Ramos (cell line): Measurements from ENCODE around the gene SST.

Experiments used
- in situ Hi-C: fragments of 300-500 bp; cut with MboI; formaldehyde crosslinking; loops from one replicate; pipeline ENCODE4 v1.14.3; 2022; ENCODE audit warnings: low sequenced_read_pairs; ENCODE audit not compliant: unreplicated experiment

Gene SST

DNA sequence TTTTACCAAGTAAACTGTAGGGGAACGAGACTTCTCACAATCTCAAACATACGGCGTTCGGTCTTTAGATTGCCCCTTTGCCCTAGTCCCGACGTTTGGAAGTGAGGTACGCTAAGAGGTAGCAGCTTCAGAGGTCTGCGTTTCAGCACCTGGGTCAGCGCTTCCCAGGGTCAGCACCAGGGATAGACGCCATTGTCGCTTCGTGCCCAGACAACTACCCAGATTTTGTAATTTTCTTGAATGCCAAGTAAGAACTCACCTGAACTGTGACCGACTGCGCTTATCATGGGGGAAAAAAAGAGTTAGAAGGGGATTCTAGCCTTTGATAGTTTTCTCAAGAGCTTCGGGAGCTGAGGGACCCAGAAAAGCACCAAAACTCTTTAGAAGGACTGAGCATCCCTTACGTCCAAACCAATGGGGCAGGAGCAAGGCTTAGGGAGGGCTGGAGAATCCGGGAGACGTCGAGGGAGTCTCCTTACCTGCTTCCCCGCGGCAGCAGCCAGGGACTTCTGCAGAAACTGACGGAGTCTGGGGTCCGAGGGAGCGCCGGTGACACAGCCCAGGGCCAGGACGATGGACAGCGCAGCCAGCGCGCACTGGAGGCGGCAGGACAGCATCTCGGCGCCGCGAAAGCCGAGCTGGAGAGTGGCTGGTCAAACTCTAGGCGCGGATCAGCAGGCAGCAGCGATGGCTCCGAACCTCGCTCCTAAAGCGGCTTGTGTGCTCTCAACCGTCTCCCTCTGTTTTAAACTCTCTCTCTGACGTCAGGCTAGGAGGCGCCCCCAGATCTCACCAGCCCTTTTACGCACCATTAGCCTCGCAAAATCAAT, at the start of gene SST:
SST (minus strand) TSS at position 720 of the 830 bp plus-strand sequence; CDS start at position 617, 103 bp downstream.
- in situ Hi-C loops = no loop called here

DNA sequence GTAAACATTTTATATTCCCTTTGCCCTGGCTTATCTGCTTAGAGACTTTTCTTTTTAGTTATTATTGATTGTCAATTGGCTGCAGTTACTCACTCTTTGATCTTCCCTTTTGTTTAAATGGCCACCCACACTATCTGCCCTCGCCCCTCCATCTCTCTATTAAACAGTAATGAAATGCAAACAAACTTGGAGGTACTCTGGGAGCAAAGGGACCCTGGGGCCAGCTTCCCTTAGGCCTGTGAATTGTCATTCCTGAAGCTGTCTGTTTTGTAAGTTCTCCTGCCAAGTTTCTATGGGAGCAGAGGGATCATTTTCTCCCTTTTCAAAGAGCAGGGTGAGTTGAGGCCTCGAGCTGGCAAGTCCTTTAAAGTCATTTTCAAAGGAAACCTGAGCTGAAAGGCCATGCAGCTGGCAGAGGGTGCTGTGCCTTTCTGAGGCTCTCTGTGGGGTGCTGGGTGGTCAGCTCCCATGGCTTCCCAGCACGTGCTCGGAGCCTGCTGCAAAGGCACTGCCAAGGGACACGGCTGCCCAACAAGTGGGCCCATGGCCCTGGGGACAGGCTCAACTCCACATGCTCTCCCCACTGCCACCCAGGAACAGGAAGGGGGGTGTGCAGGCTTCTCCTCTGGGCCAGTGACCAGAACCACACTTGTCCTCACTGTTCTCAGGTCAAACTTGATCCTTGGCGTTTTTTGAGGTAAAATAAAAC, 49.6 kb upstream of the SST start:
- in situ Hi-C loops = no loop called here

DNA sequence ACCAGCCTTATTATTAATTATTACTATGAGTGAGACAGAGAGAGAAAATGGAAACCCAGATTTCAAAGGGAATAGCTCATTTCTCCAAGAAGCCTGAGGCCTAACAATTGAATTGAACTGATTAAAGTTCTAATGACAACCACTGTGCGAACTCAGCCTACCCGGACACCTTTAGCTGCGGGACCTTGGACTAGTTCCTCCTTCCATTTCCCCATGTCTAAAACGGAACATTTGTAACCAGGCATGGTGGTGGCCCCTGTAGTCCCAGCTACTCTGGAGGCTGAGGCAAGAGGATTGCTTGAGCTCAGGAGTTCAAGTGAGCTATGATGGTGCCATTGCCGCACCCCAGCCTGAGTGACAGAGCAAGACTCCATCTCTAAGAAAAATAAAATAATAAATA, 48.6 kb upstream of the SST start:
- in situ Hi-C loops = no loop called here

DNA sequence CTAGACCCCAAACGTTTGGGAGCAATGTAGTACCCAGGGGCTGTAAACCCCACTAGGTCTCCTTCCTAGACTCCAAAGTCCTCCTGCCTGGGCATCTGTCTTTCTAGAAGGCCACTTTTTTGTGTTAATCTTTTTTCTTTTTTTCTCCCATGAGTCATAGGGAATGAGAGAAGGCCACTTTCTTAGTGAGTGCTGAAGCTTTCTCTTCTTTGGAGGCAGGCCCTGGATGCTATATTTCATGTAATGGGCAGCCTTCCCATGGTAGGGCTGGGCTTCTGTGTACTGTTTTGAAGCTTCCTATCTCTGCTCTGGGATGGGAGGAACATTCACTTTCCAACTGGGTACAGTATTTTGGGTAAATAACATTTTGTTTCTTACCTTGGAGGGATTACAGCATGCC, 47.4 kb upstream of the SST start:
- in situ Hi-C loops = no loop called here

DNA sequence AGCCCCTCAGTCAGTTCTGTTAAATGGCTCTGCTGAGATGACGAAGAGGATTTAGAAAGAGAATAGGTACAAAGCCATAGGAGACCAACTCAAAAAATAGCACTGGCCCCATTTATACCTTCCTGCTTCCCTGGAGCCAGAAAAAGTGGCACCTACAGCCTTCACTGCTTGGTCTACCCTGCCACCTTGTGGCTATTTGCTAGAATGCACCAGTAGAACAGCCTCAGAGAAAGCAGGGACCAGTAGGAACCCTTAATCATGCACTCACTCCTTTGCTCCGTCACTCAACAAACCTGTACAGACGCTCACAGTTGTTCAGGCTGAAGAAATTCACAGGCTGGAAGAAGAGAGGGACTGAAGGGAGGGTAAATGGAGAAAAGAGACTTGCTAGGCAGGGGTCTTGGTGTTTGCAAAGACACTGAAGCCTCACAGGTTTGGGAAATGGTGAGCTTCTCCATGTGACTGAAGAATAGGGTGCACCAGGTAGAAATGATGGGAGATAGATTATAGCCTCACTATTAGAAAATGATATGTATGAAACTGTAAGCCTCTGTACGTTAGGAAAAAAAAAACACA, 44.3 kb upstream of the SST start:
- in situ Hi-C loops = no loop called here

DNA sequence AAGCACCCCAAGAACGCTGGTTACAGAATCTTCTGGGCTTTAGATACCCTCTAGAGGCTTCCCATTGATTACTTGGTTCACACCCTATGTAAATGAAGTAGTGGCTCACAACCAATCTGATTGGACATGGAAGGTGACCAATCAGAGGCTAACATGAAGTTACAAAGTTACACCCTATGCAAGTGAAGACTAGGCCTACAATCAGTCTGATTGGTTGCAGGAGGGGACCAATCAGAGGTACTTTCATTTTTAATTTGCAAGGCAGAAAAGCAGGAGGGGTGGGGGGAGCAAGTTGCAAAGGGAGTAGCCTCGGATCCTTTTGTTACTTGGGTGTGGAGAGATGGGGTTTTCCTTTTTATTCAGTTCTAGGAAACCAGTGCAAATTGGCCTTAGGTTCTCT, 43.3 kb upstream of the SST start:
- in situ Hi-C loops = no loop called here

DNA sequence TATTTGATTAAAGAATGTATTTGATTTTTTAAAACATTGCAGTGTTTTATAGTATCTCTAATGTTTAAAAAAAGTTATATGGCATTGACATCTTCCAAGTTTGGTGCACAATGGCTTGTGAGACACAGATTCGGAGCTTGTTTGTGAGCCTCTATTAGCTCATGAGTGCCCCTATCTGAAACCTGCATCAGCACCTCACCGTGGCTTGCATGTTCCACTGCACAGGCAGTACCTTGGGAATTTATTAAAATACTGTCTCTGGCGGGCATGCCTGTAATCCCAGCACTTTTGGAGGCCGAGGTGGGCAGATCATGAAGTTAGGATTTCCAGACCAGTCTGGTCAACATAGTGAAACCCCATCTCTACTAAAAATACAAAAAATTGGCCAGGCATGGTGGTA, 39.0 kb upstream of the SST start:
- in situ Hi-C loops = loop anchor here (10.0 kb wide), 1 partner anchor 1446 kb away; no protein-coding TSS in a partner anchor

DNA sequence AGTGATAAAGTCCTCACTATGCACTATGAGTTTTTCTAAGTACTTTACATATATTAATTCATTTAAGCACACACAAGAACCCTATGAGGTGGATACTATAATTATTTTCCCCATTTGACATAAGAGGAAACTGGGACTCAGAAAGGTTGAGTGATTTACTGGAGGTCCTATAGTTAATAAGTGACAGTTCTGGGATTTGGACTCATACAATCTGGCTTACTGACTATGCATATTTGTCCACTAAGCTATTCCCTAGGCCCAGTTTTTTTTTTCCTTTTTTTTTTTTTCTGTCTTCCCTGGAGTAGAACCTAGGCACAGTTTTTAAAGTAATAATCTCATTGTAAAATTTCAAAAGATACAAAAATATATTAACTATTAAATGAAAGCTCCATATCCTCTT, 38.5 kb upstream of the SST start:
- in situ Hi-C loops = loop anchor here (10.0 kb wide), 1 partner anchor 1446 kb away; no protein-coding TSS in a partner anchor

DNA sequence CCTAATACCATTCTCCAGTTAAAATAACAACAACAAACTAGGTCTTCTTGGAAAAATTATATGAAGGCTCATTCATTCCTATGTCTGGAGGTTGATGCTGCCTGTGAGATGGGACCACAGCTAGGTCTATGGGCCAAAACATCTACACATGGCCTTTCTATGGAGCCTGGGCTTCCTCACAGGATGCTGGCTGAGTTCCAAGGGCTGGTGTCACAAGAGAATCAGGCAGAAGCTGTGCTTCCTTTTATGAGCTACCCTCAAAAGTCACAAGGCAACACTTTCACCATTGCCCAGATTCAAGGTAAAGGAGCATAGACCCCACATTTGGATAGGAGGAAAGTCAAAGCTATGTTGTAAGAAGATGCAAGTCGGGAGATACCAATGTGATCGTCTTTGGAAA, 36.8 kb upstream of the SST start:
- in situ Hi-C loops = loop anchor here (10.0 kb wide), 1 partner anchor 1448 kb away; no protein-coding TSS in a partner anchor

DNA sequence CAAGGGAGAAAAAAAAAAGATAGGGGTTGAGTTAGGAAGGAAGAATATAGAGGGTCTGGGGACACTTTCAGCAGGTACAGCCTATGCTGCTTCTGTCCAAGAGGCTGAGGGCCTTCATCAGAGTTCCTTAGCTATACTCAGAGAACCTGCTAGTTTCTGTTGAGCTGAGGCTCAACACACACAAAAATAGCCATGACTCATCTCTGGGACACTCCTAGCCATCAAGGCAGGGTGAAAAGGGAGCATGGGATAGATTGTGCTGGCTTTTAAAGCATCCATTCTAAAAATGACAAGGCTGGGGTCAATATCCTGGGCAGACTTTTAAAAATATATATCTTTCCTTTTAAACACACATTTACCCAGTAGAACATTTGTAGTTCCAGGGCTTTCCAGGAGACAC, 35.0 kb upstream of the SST start:
- in situ Hi-C loops = loop anchor here (10.0 kb wide), 1 partner anchor 1450 kb away; no protein-coding TSS in a partner anchor

DNA sequence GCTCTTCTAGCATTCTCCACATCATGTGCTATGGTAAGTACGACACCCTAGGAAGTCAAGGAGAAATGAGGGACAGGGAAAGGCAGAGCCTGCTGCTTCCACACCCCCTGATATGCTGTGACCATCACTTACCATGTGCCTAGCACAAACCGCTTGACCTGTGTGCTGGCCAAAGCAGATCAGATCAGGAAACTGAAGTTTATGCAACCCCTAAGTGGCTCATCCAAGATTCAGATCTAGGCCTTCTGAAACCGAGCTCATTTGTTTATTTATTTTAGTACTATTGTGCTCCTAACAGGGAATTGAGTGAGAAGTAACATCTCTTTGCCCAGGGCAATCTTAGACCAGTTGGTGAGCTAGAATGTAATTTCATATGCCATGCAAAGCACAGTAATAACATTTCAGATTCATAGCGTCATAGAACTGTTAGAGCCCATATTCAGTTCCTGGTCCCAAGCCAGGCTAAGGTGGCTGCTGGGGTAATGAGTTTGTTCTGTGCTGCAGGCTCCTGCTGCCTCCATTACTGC, 32.4 kb upstream of the SST start, which contains the start of gene RTP2:
RTP2 (minus strand) TSS at position 51 of the 527 bp plus-strand sequence. CDS start 429 bp downstream, outside the sequence.
- in situ Hi-C loops = loop anchor here (10.0 kb wide), 1 partner anchor 1452 kb away; no protein-coding TSS in a partner anchor

DNA sequence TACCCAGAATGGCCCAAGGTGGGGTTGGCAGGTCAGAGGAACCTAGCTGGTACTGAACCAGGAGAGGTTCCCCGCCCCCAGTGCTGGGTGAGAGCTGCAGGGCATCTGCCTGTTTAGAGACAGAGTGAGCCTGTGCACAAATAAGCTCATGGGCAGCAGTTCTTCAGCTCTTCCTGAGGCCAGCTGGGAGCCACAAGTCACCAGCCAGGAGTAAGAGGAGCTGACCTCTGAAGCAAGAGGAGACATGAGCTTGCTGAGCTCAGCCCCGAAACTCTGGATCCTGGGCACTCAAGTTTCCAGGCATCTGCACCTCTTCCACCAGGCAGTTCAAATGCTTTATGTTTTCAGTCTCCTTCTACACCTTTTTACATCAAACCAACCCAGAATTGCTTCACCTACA, 30.1 kb upstream of the SST start:
- in situ Hi-C loops = loop anchor here (10.0 kb wide), 1 partner anchor 1455 kb away; no protein-coding TSS in a partner anchor

DNA sequence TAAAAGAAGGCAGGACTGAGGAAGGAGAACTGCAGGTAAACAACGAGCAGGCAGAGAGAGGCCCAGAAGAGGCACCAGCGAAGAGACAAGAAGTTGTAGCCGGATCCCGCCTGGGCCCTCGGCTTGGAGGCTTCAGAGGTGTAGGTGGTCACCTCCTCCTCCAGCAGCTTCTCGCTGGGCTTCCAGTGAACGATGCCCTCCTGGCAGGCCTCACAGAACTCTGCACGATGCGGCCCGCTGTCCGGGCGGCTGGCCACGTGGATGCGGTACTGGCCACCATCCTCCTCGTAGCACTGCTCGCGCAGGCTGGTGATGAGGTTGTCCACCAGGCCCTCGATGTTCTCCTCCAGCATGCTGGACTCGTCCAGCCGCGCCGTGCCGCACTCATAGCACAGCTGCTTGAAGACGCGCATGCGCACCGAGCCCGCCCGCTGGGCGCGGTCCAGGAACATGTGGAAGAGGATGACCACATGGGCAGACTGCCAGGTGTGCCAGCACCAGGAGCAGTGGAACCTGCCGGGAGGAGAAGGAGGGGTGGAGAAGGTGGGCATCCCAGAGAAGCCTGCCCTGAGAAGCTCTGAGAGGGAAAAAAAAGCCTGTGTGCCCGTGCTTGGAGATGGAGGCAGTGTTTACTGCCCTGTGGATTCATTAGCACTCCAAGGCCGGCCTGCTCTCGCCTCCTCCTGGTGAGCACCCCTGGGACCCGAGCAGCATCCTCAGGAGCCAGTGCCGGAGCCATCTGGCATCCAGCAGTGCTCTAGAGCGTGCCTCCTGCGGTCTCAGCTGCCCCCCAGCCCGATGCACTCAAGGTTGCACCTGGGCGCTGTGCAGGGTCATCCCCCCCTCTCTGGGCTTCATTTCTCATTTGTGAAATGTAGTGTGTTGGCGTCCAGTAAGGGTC, 28.6 kb upstream of the SST start:
- in situ Hi-C loops = loop anchor here (25.0 kb wide), 1 partner anchor 861 kb away; the partner anchor contains the start of gene ADIPOQ

DNA sequence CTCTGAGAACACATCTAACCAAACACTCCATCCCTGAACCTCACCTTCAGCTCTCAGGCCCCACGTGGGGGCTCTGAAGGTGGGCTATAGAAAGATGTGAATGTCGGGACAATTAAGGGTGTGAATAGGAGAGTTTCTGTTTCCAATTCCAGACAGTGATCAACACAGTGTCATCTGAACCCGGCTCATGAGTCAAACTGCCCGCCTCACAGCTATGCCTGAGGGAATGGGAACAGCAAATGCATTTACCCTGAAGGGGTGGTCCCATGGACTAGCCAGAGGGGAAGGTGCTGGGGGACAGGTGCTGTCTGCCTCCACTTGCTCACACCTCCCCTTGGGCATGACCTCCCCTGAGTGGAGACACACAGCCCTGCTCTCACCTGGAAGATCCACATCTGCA, 25.8 kb upstream of the SST start:
- in situ Hi-C loops = loop anchor here (25.0 kb wide), 1 partner anchor 859 kb away; the partner anchor contains the start of gene ADIPOQ

DNA sequence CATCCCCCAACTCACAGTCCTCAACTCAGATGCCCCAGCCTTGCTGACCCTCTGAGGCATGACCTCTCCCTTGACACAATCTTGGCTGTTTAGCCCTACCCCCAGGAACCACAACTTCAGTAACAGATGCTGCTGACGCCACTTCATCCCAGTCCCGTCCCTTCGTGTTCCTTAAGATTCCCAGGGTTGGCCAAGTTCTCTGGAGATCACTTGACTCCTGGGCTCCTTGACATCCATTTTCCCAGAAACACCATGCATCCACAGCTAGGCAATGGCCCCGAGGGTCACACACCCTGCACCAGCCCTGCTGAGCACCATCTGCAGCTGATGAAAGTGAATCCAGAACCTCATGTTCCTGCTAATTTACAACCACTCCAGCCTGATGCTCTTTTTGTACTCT, 25.3 kb upstream of the SST start:
- in situ Hi-C loops = loop anchor here (25.0 kb wide), 1 partner anchor 858 kb away; the partner anchor contains the start of gene ADIPOQ

DNA sequence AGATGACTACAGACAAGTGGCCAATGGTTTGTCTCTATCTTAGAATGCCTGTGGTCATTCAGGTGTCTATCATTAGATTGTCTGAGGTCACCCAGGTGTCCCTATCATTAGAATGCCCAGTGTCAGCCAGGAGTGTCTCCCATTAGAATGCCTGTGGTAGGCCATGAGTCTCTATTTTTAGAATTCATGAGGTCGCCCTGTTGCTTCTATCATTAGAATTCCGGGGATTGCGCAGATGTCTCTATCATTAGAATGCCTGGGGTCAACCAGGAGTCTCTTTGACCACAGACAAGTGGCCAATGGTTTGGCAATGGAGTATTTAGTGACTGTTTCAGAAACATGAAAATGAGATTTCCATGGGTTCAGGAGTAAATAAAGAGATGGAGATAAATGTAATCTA, 24.6 kb upstream of the SST start:
- in situ Hi-C loops = loop anchor here (25.0 kb wide), 1 partner anchor 858 kb away; the partner anchor contains the start of gene ADIPOQ

DNA sequence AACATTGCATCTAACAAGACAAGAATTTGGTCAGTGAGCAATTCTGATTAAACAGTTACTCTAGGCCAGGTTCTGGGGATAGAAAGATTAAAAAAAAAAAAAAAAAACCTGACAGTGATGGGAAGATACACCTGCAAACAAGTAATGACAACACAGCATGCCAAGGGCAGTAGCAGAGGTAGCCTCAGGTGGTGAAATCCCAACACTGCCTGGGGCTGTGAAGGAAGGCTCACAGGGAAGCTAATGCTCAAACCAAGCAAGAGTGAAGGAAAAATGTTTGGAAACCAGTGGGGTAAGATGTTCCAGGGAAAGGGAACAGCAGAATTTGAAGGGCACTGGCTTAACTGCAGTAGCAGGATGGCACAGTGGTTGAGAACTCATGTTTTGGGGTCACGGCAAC, 23.2 kb upstream of the SST start:
- in situ Hi-C loops = loop anchor here (25.0 kb wide), 1 partner anchor 856 kb away; the partner anchor contains the start of gene ADIPOQ

DNA sequence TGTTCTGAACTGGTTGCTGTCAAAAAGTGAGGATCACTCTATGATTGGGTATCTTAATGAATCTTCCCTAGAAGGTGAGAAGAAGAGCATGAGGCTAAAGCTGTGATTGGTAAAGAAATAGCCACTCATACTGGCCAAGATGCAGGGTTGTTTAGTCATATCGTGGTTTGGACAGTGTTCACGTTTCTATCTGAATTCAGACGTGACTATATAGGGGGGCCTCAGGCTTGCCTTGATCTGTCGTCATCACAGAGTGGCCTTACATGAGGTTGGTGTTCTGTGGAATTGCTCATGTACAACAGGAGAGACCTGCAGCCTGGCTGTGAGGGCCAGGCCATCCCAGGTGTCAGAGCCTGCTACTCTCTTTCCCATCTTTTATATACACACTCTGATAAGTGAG, 19.8 kb upstream of the SST start:
- in situ Hi-C loops = loop anchor here (25.0 kb wide), 1 partner anchor 853 kb away; the partner anchor contains the start of gene ADIPOQ
